Inflammatory macrophage treated with lipopolysaccharide for 1 hour (primary cell): ENCODE data around the gene ZFAND6.

Experiments used
- DNase-seq, 2 donors: peaks; one replicate each; pipeline ENCODE4 v3.0.0-alpha.2; 2020 to 2022

ZFAND6 gene

GRCh38 chr15:80052597-80053304 is 6.7 kb upstream of the ZFAND6 start:
- DNase-seq: no peak

DNA sequence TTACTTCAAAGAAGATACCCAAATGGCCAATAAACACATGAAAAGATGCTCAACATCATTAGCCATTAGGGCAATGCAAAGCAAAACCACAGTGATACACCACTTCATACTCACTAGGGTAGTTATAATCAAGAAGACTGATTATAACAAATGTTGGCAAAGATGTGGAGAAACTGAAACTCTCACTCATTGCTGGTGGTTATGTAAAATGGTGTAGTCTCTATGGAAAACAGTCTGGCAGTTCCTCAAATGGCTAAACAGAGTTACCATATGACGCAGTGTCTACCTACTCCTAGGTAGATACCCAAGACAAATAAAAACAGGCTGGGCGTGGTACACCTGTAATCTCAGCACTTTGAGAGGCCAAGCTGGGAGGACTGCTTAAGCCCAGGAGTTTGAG is 3.5 kb upstream of the ZFAND6 start:
- DNase-seq: no peak

- no peak for DNase-seq
Measured at GRCh38 chr15:80058044-80058443, 1.4 kb upstream of the ZFAND6 start.

- DNase-seq: peak in 1 of 2 donors; percentile 63
Measured at GRCh38 chr15:80059786-80060355, 395 bp downstream of the ZFAND6 start.

- peak; percentile 61 to 67 for DNase-seq
Measured at GRCh38 chr15:80060356-80061006, 1.0 kb downstream of the ZFAND6 start.

DNA sequence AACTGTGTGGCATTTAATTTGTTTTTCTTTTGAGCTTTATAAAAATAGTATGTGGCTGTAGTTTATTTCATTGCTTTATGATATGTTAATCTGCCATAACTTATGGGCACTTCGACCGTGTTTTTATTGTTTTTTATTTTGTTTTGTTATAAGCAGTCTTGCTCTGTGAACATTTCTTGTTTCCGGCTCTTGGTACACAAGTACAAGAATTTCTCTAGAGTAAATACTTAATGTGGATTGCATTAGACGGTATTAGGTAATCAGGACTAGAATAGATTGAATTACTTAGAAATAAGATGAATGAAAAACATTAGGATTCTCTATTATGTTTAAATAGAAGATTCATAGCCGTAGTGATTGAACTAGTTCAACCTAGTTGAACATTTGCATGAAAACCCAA is 2.1 kb downstream of the ZFAND6 start:
- peak; percentile 32 for DNase-seq

- no peak for DNase-seq
Measured at GRCh38 chr15:80066912-80067311, 7.4 kb downstream of the ZFAND6 start.

- no peak for DNase-seq
Measured at GRCh38 chr15:80068578-80068977, 9.1 kb downstream of the ZFAND6 start.

DNA sequence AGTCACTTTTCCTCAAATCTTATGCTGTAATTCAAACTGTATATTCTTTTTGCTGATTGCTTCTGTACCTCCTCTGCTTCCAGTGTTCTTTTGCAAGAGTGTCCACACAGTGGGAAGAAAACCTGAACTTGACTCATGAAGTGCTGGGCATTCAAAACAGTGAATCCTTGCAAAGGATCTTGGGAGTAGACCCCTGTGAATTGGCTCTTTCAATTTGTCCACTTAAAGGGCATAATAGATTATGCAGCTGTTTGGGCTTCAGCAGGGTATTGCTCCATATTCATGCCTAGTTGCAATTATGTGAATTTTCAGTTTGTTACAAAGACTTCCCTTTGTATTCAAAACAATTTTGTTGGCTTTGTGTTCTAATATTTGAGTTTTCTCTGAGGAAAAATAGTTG is 11.4 kb downstream of the ZFAND6 start:
- DNase-seq: peak; percentile 44 to 51

DNA sequence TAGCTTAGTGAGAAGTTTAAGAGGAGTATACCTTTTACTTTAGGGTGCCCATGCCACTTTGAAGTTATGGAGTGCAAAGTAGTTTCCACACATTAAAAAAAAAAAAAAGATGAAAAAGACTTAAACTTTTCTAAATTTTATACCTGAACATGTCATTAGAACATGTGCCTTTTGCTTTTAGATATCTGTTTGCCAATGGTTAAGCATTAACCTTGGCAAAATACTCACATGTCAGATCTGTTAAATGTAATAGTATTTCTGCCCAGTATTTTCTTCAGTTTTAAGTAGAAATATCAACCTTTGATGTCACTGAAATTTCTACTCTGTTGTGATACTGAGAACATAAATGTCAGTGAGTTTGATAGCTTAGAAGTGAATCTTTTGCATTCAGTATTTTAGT is 12.2 kb downstream of the ZFAND6 start:
- DNase-seq: no peak

DNA sequence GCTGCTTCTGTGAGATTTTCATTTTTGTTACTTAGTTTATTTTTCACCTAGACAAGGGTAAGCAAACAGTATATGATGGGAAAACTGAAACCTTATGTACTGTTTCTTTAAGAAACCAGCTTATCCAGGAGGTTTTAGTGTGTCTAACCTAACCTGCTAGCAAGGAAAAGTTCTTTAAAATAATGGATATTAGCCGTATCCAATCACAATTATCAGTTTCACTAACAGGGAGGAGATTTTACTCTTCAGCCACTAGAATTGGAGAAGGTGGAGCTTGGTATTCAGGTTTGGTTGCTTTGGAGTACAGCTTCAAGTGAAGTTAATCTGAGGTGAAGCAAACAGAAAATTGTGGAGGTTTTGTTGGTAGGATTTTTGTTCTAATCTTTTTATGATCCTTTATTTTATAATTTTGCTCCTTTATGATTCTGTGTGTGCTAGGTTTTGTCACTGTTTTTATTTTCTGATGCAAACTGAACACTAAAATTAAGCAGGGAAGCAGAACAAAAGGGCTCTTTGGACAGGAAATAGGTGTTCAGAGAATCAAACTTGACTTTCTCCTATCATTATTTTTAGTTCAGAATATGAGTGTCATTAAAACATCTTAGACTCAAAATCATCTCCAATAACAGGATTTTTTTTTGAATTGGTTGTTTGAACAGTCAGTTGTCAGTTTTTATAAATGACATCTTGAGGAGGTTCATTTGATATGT is 13.0 kb downstream of the ZFAND6 start:
- peak; percentile 73 to 79 for DNase-seq

DNA sequence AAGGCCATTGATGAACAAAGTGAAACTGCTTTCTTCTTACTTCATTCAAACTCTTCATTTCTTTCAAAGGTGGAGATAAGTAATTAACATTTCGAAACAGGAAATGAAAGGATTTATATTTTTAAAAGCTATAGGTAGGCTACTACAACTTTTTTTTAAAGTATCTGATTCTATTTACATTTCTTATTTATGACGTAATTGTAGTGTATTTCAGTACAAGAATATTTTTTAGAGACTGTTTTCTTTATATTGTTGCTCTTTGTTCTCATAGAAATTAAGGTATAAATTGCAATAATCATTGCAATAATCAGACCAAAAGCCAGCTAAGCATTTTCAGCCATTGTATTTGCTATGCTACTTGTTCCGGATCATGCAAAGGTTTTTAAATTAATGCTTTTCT is 13.7 kb downstream of the ZFAND6 start:
- no peak for DNase-seq

GRCh38 chr15:80076321-80077318 is 17.1 kb downstream of the ZFAND6 start:
- no peak for DNase-seq

GRCh38 chr15:80081390-80081789 is 21.9 kb downstream of the ZFAND6 start:
- DNase-seq: peak; percentile 56 to 57

DNA sequence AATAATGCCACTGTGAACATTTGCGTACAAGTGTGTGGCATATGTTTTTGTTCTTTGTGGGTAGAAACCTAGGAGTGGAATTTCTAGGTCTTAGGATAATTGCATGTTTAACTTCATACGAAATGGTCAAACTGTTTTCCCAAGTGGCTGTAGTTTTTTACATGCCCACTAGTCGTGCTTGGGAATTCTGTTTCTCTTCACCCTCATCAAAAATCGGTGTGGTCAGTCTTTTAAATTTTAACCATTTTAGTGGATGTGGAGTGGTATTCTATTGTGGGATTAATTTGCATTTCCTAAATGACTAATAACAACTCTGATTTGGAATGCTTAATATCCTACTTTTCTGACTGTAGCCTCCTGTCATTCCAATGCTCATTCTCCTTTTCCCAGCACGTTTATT is 27.6 kb downstream of the ZFAND6 start:
- no peak for DNase-seq

DNA sequence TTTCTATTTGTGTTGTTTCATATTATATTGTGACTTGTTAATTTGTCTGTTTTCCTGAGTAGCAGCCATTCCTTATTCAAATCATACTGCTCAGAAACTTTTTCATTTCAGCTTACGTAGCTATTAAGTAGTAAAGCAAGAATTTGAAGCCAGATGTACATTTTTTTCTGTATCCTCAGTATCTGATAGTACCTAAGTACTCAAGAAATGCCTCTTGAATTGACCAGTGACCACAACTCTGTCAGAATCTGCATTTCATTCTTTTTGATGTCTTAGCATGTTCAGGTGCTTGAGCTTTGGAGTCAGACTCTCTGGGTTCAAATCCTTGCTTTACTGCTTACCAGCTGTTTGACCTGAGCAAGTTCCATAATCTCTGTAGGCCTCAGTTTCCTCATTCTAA is 30.6 kb downstream of the ZFAND6 start:
- DNase-seq: no peak

DNA sequence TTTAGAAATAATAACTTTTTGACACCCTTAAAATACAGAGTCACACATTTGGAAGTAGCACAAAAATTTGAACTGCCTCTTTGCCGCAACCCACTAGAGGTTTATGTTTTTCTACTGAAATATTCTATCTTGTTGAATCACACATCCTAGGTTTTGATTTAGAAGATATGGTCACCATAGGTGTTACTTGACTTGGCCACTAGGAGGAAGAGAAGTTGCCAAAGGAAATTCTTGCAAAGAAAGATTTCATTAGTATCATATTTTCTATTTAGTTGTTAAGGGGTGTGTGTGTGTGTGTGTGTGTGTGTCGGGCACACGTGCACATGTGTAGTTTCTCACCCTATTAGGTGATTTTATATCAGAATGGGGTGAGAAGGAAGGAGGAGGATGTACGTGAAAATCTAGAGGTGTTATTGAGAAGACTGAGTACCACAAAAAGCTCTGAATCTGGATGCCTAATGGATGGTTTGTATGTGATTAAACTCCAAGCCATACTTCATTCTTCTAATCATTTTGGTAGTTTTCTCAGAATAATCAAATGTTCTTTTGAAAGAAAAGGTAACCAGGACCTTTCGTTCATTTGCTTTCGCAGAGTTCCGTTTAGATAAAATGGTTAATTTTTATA is 31.5 kb downstream of the ZFAND6 start:
- DNase-seq: no peak

DNA sequence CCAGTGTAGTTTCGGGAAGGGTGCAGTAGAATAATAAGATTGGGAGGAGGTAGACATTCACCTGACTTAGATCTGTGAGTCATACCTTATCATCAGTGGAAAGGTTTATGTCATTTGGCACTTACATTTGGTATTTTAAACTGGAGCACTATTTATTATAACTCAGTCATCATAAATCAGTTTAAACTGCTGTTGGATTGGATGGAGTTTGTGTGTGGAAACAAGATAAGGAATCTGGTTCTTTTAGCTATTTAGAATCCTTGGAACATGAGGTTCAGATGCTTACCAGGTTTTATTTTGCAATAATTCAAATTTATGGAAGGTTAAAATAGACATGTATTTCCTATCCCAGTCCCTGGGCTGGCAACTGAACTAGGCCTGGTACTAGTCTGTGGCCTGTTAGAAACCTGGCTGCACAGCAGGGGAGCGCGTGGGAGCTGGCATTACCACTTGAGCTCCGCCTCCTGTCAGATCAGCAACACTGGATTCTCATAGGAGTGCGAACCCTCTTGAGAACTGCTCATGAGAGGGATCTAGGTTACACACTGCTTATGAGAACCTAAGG is 34.5 kb downstream of the ZFAND6 start:
- no peak for DNase-seq

DNA sequence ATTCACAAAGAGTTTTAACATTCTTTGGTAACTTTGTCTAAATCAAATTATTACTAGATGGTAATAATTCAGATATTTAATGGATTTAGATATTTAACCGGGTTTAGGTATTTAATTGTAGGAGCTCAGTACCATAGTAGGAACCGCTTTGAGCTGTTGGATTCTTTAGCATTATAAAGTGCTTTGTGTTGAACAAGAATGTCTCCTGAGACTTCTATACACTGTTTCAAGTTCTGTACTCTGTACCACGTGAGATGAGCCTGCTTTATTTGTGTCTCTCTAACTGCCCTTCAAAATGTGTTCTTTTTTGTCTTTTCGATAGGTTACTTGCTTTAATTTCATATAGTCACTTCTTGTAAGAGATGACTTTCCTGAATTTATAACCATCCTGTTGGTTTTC is 36.0 kb downstream of the ZFAND6 start:
- no peak for DNase-seq

GRCh38 chr15:80095969-80096368 is 36.5 kb downstream of the ZFAND6 start:
- DNase-seq: no peak

DNA sequence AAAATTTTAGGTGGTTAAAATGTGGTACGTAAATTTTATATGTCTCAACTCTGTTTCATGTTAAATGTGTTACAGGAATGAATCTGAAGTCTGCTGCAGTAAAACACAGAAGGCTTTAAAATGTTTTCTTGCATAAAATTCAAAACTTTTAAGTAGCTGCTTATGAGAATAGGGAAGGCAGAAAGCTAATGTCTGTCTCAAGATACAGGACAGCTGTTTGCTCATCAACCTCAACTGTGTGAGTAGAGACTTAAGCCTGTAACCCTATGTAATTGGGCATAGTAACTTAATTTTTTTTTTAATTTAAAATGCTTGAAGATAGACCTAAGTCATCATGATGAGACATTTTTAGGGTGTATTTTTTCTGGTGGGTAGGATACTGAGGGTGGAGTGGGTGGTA is 38.9 kb downstream of the ZFAND6 start:
- no peak for DNase-seq

DNA sequence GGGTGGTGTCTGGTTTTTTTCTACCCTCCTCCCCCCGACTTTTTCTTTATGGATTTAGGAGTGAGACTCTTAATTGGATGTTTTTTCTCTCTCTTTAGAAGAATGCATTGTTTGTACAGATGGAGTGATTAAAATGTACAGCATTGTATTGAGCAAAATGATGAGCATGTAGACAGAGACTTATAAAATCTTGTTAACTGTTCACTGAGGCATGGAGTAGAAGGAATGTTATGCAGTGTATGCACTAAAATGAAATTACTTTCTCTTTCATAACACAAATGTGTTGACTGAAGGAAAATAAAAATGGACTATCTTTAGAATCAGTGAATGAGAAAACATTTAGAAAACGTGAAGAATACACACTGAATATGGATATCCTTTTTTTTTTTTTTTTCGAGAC is 39.8 kb downstream of the ZFAND6 start:
- DNase-seq: no peak
